Suprapubic skin (tissue), 4 donors: ENCODE data around the gene ANKMY1. TPM values are rescaled to one million over a fixed set of nuclear protein-coding genes. Genes with fewer than 3 reads are reported as not detected.
A peak's percentile ranks its signal among the peaks of the same experiment; 100 is the strongest.

ENCODE experiments used
- DNase-seq, 2 donors: peaks; one replicate each; pipeline ENCODE4 v3.0.0-alpha.2; 2019; ENCODE audit warnings: low spot score in 2 of 2
- H3K27ac ChIP-seq: fragments of 200-600 bp; sonication (generic); one replicate; pipeline ENCODE4 v1.5.1; 2019
- H3K27me3 ChIP-seq: fragments of 200-600 bp; sonication (generic); one replicate; pipeline ENCODE4 v1.5.1; 2019
- H3K36me3 ChIP-seq: fragments of 200-600 bp; sonication (generic); one replicate; pipeline ENCODE4 v1.5.1; 2019
- H3K4me1 ChIP-seq: fragments of 200-600 bp; sonication (generic); one replicate; pipeline ENCODE4 v1.5.1; 2019
- H3K4me3 ChIP-seq: fragments of 200-600 bp; sonication (generic); one replicate; pipeline ENCODE4 v1.5.1; 2019; ENCODE audit warnings: mild to moderate bottlenecking
- H3K9me3 ChIP-seq: fragments of 200-600 bp; sonication (generic); one replicate; pipeline ENCODE4 v1.5.1; 2019
- CTCF ChIP-seq, 2 donors: fragments of 200-600 bp in 1 of 2; fragments of 450-650 bp in 1 of 2; sonication (generic) in 1 of 2; IDR thresholded peaks; one replicate each; pipeline ENCODE4 v1.5.1; 2016 to 2019; ENCODE audit warnings: antibody characterized with exemption in 2 of 2, mild to moderate bottlenecking in 1 of 2, moderate library complexity in 1 of 2
- EP300 ChIP-seq: sonication (generic); formaldehyde crosslinking; IDR thresholded peaks from one replicate; pipeline ENCODE4 v1.6.1; 2017; ENCODE audit warnings: antibody characterized with exemption
- POLR2A ChIP-seq, 2 donors: fragments of 450-650 bp; IDR thresholded peaks; one replicate each; pipeline ENCODE4 v1.6.1; 2017; ENCODE audit warnings: antibody characterized with exemption in 2 of 2, mild to moderate bottlenecking in 2 of 2, moderate library complexity in 2 of 2
- POLR2AphosphoS5 ChIP-seq, 3 donors: sonication (generic); formaldehyde crosslinking; IDR thresholded peaks; one replicate each; pipeline ENCODE4 v1.6.1; 2017; ENCODE audit warnings: antibody characterized with exemption in 3 of 3
- WGBS: methylation state at CpG from one replicate; pipeline ENCODE4 v1.1.5; 2018; 5-methylcytosine and 5-hydroxymethylcytosine counted together
- total RNA-seq, 4 donors: library from RNA; depleted of rRNA; stranded (reverse); fragments of >200 nt; gene quantifications; one replicate each; pipeline ENCODE4 v1.1.0, GENCODE V29; 2016

ANKMY1 gene
- total RNA-seq, 4 donors from 2014 or later: 12.2 to 52.1 (median 23.0) TPM

GRCh38 chr2:240528406-240529040 lies 29.3 kb downstream of the ANKMY1 start:
- Histone ChIP-seq H3K27ac (no peak overlapping the region), H3K36me3 (peaks cover 47% of the 10 kb centered on the region), H3K9me3 (peaks cover 11% of the 10 kb centered on the region), H3K27me3 (no peaks in the 10 kb centered on the region), H3K4me1 (no peaks in the 10 kb centered on the region), H3K4me3 (no peak overlapping the region)
- TF ChIP-seq EP300: no peak
- WGBS: 95% methylated on average over 10 of the region's 13 CpGs
- no peak for DNase-seq

- H3K9me3 ChIP-seq: peaks cover 11% of the 10 kb centered on the region
- H3K27me3 ChIP-seq: no peaks in the 10 kb centered on the region
- 83% methylated on average over 3 of the region's 3 CpGs for WGBS
- no peaks in the 10 kb centered on the region for H3K4me1 ChIP-seq
- peaks cover 59% of the 10 kb centered on the region for H3K36me3 ChIP-seq
- H3K27ac ChIP-seq: no peak overlapping the region
- no peak for TF ChIP-seq EP300
- TF ChIP-seq POLR2AphosphoS5 (IDR thresholded peaks at IDR 0.05): no peak
- TF ChIP-seq CTCF (IDR thresholded peaks at IDR 0.05): no peak
- no peak for TF ChIP-seq POLR2A (IDR thresholded peaks at IDR 0.05)
- no peak for DNase-seq
- H3K4me3 ChIP-seq: no peak overlapping the region
These were observed 30.5 kb downstream of the ANKMY1 start for GRCh38 chr2:240527153-240527750.

GRCh38 chr2:240526521-240526920 lies 31.3 kb downstream of the ANKMY1 start:
- H3K36me3 ChIP-seq: peaks cover 60% of the 10 kb centered on the region
- 86% methylated on average over 4 of the region's 4 CpGs for WGBS
- peaks cover 5% of the 10 kb centered on the region for H3K9me3 ChIP-seq
- H3K4me1 ChIP-seq: no peaks in the 10 kb centered on the region
- no peak overlapping the region for H3K27ac ChIP-seq
- TF ChIP-seq EP300 (no peak), POLR2A (IDR thresholded peaks at IDR 0.05) (no peak), CTCF (IDR thresholded peaks at IDR 0.05) (no peak), POLR2AphosphoS5 (IDR thresholded peaks at IDR 0.05) (no peak)
- H3K4me3 ChIP-seq: no peak overlapping the region
- H3K27me3 ChIP-seq: no peaks in the 10 kb centered on the region
- no peak for DNase-seq

GRCh38 chr2:240525802-240526201 lies 32.0 kb downstream of the ANKMY1 start:
- no peaks in the 10 kb centered on the region for H3K9me3 ChIP-seq
- H3K4me1 ChIP-seq: no peaks in the 10 kb centered on the region
- WGBS: 88% methylated on average over 4 of the region's 6 CpGs
- H3K36me3 ChIP-seq: peaks cover 56% of the 10 kb centered on the region
- peak in 1 of 2 donors; percentile 15 for DNase-seq
- H3K27ac ChIP-seq: no peak overlapping the region
- H3K4me3 ChIP-seq: no peak overlapping the region
- no peaks in the 10 kb centered on the region for H3K27me3 ChIP-seq
- no peak for TF ChIP-seq CTCF (IDR thresholded peaks at IDR 0.05)
- no peak for TF ChIP-seq POLR2AphosphoS5 (IDR thresholded peaks at IDR 0.05)
- no peak for TF ChIP-seq POLR2A (IDR thresholded peaks at IDR 0.05)
- TF ChIP-seq EP300: no peak

GRCh38 chr2:240524963-240525718 lies 32.6 kb downstream of the ANKMY1 start:
- DNase-seq: peak in 1 of 2 donors; percentile 28
- H3K4me1 ChIP-seq: peaks cover 4% of the 10 kb centered on the region
- H3K36me3 ChIP-seq: peaks cover 54% of the 10 kb centered on the region
- no peaks in the 10 kb centered on the region for H3K27me3 ChIP-seq
- no peak overlapping the region for H3K4me3 ChIP-seq
- TF ChIP-seq POLR2A (IDR thresholded peaks at IDR 0.05) (no peak), POLR2AphosphoS5 (IDR thresholded peaks at IDR 0.05) (no peak), EP300 (no peak), CTCF (IDR thresholded peaks at IDR 0.05) (no peak)
- no peaks in the 10 kb centered on the region for H3K9me3 ChIP-seq
- WGBS: 87% methylated on average over 7 of the region's 8 CpGs
- no peak overlapping the region for H3K27ac ChIP-seq
